ENCODE measurements around the gene NKD1. TPM values are rescaled to one million over a fixed set of nuclear protein-coding genes. Genes with fewer than 3 reads are reported as not detected.

NKD1 gene
- total RNA-seq, 2 donors from 2014 or later = 7.0 to 13.8 TPM

GRCh38 chr16:50622029-50622428 is 73.8 kb downstream of the NKD1 start:
- TF ChIP-seq POLR2AphosphoS5 (IDR thresholded peaks at IDR 0.05) (no peak), CTCF (IDR thresholded peaks at IDR 0.05) (no peak), POLR2A (IDR thresholded peaks at IDR 0.05) (no peak)
- no peak for DNase-seq (ENCODE audit: low spot score)
- WGBS = 98% methylated on average over 7 of the region's 7 CpGs
- intact Hi-C loops (cut with DNase I) = no loop called here
- no peak overlapping the region for H3K4me3 ChIP-seq
- no peaks in the 10 kb centered on the region for H3K36me3 ChIP-seq
- no peaks in the 10 kb centered on the region for H3K4me1 ChIP-seq (replicated peaks)
- no peaks in the 10 kb centered on the region for H3K27me3 ChIP-seq (replicated peaks; ENCODE audit: insufficient read depth)
- no peaks in the 10 kb centered on the region for H3K9me3 ChIP-seq
- no peak overlapping the region for H3K27ac ChIP-seq

- H3K4me1 ChIP-seq (replicated peaks) = no peaks in the 10 kb centered on the region
- DNase-seq (ENCODE audit: low spot score) = no peak
- H3K27ac ChIP-seq = no peak overlapping the region
- H3K4me3 ChIP-seq = no peak overlapping the region
- no peaks in the 10 kb centered on the region for H3K27me3 ChIP-seq (replicated peaks; ENCODE audit: insufficient read depth)
- WGBS = 94% methylated on average over 16 of the region's 16 CpGs
- H3K36me3 ChIP-seq = no peaks in the 10 kb centered on the region
- TF ChIP-seq CTCF (IDR thresholded peaks at IDR 0.05) (no peak), POLR2A (IDR thresholded peaks at IDR 0.05) (no peak), POLR2AphosphoS5 (IDR thresholded peaks at IDR 0.05) (no peak)
- intact Hi-C loops (cut with DNase I) = no loop called here
- H3K9me3 ChIP-seq = no peaks in the 10 kb centered on the region
These were observed 74.6 kb downstream of the NKD1 start for GRCh38 chr16:50622643-50623369.

DNA sequence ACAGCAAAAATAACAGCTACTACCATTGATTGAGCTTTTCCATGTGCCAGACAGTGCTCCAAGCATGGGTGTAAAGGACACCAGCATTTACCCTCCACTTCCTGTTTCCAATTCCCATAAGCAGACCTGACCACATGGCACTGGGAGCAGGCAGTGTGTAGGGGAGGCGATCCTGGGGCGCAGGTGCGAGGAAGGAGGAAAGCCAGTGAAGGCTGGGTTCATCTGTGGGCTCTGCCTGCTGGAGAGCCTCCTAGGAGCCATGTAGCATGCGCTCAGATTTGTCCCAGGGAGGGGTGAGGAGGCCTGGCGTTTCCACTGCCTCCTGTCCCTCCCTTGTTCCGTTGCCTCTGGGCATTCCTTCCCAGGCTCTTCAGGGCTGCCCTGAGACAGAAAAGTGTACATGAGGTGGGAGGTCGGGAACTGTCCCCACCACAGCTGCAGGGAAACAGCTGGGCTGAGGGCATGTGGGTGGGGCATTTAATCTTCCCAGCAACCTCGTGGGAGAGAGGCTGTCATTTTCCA is 76.3 kb downstream of the NKD1 start:
- TF ChIP-seq CTCF (IDR thresholded peaks at IDR 0.05) (no peak), POLR2AphosphoS5 (IDR thresholded peaks at IDR 0.05) (no peak), POLR2A (IDR thresholded peaks at IDR 0.05) (no peak)
- Histone ChIP-seq H3K27me3 (replicated peaks; ENCODE audit: insufficient read depth) (no peaks in the 10 kb centered on the region), H3K36me3 (no peaks in the 10 kb centered on the region), H3K27ac (no peak overlapping the region), H3K4me3 (no peak overlapping the region), H3K9me3 (no peaks in the 10 kb centered on the region), H3K4me1 (replicated peaks) (no peaks in the 10 kb centered on the region)
- intact Hi-C loops (cut with DNase I) = no loop called here
- WGBS = 73% methylated on average over 8 of the region's 8 CpGs
- DNase-seq (ENCODE audit: low spot score) = no peak

DNA sequence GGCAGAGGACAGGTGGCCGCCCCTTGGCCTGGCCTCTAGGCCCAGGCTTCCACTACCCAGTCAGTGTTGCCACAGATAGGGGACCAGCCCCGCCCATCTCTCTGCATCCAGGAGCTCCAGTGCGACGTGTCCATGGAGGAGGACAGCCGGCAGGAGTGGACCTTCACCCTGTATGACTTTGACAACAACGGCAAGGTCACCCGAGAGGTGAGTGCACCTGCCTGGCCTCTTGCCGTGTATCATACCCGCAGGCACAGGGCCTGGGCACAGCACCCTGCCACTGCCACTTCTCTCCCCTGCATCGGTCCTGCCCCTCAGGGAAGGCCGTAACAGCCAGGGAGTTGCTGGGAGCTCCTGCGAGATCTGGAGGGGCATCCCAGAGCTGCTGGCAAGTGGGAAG is 77.2 kb downstream of the NKD1 start:
- no peak overlapping the region for H3K4me3 ChIP-seq
- WGBS = 91% methylated on average over 12 of the region's 12 CpGs
- H3K36me3 ChIP-seq = no peaks in the 10 kb centered on the region
- TF ChIP-seq POLR2A (IDR thresholded peaks at IDR 0.05) = no peak
- TF ChIP-seq CTCF (IDR thresholded peaks at IDR 0.05) = no peak
- TF ChIP-seq POLR2AphosphoS5 (IDR thresholded peaks at IDR 0.05) = no peak
- DNase-seq (ENCODE audit: low spot score) = no peak
- intact Hi-C loops (cut with DNase I) = loop anchor here (5.0 kb wide), 2 partner anchors 33 to 78 kb away; partner anchors contain the start of gene NKD1
- H3K27me3 ChIP-seq (replicated peaks; ENCODE audit: insufficient read depth) = no peaks in the 10 kb centered on the region
- no peak overlapping the region for H3K27ac ChIP-seq
- no peaks in the 10 kb centered on the region for H3K4me1 ChIP-seq (replicated peaks)
- H3K9me3 ChIP-seq = no peaks in the 10 kb centered on the region

- H3K27me3 ChIP-seq (replicated peaks; ENCODE audit: insufficient read depth) = no peaks in the 10 kb centered on the region
- intact Hi-C loops (cut with DNase I) = loop anchor here (5.0 kb wide), 2 partner anchors 35 to 80 kb away; partner anchors contain the start of gene NKD1
- TF ChIP-seq POLR2A (IDR thresholded peaks at IDR 0.05) (no peak), POLR2AphosphoS5 (IDR thresholded peaks at IDR 0.05) (no peak), CTCF (IDR thresholded peaks at IDR 0.05) (no peak)
- H3K27ac ChIP-seq = no peak overlapping the region
- 29% methylated on average over 4 of the region's 4 CpGs for WGBS
- H3K4me1 ChIP-seq (replicated peaks) = no peaks in the 10 kb centered on the region
- H3K9me3 ChIP-seq = no peaks in the 10 kb centered on the region
- no peak overlapping the region for H3K4me3 ChIP-seq
- H3K36me3 ChIP-seq = no peaks in the 10 kb centered on the region
- DNase-seq (ENCODE audit: low spot score) = no peak
These were observed 78.7 kb downstream of the NKD1 start for GRCh38 chr16:50626868-50627267.
